Measurements from ENCODE around the gene LDLRAD4.

The LDLRAD4 gene

DNA sequence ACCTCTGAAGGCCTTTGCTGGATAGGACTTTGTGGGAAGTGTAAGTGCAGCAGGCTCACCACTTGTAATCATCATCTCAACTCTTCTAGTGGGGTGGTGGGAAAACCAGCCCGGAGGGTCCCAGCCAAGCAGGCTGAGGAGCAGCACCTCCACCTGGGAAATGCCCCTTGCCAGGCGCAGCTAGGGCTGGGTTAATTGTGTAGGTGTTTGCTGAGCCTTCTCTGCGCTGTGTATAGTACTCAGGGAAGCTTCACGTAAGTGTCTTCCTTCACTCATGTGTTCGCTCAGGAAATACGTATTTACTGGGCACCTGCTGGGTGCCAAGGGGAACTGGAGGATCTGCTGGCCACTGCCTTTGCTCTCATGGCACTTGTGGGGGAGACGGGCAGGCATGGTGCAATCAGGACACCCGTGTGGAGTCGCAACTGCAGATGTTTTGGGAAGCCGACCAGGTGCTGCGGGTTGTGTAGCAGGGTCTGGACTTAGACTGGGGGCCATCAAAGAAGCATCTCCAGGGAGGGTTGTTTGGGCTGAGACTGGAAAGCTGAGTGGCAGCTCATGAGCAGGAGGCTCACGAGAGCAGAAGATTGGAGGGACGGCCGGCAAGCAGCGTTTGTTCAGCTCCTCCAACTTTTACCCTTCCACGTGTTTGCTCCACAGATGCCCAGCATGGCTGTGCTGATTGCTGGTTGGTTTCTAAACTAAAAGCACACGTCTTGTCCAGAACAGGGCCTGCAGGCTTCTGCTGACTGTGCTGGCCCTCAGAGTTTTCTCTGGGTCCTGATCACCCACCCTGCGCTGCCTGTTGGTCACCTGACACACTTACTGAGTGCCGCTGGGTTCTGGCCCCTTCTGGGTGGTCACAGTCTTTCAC is 164.6 kb downstream of the LDLRAD4 start:
- no peaks in the 10 kb centered on the region for H3K27me3 Mint-ChIP-seq
- H3K4me3 Mint-ChIP-seq = peak overlapping the region; percentile 91
- H3K9me3 Mint-ChIP-seq = no peaks in the 10 kb centered on the region
- peaks cover 5% of the 10 kb centered on the region for H3K36me3 Mint-ChIP-seq
- peak overlapping the region; percentile 98 for H3K27ac Mint-ChIP-seq
- H3K4me1 Mint-ChIP-seq = peaks cover 74% of the 10 kb centered on the region

DNA sequence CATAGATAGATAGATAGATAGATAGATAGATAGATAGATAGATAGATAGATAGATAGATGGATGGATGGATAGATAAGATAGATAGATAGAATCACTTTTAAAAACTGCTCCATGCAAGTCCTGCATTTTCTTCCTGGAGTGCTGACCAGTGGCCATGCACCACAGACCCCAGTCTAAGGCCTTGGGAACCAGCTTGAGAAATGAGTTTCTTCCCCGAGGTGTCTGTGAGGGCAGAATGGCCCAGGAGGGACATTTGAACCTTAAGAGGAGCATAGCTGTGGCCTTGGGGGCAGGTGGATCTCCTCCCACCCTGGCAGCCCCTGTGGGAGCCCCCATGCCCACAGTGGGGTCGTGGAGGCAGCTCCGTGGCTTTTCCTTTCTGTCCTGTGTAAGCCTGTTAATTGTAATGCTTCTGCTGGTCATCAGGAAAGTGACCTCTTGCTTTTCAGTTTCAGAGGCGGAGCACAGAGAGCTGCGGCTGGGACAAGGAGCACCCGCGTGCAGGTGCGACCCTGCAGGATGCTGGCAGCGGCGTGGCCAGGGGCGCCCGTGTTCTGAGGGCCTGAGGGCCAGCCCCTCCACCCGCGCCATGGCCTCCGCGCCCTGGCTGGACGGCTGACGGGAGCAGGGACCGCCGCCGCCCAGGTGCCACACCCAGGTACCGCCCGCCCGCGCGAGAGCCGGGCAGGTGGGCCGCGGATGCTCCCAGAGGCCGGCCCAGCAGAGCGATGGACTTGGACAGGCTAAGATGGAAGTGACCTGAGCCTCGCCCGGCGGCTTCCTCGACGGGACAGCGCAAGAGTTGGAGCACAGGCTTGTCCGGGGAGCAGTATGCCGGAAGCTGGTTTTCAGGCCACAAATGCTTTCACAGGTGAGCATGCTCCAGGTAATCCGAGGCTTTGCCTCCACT is 168.6 kb downstream of the LDLRAD4 start:
- H3K4me3 Mint-ChIP-seq = no peak overlapping the region
- peaks cover 58% of the 10 kb centered on the region for H3K4me1 Mint-ChIP-seq
- peaks cover 10% of the 10 kb centered on the region for H3K36me3 Mint-ChIP-seq
- H3K27me3 Mint-ChIP-seq = no peaks in the 10 kb centered on the region
- no peak overlapping the region for H3K27ac Mint-ChIP-seq
- no peaks in the 10 kb centered on the region for H3K9me3 Mint-ChIP-seq

DNA sequence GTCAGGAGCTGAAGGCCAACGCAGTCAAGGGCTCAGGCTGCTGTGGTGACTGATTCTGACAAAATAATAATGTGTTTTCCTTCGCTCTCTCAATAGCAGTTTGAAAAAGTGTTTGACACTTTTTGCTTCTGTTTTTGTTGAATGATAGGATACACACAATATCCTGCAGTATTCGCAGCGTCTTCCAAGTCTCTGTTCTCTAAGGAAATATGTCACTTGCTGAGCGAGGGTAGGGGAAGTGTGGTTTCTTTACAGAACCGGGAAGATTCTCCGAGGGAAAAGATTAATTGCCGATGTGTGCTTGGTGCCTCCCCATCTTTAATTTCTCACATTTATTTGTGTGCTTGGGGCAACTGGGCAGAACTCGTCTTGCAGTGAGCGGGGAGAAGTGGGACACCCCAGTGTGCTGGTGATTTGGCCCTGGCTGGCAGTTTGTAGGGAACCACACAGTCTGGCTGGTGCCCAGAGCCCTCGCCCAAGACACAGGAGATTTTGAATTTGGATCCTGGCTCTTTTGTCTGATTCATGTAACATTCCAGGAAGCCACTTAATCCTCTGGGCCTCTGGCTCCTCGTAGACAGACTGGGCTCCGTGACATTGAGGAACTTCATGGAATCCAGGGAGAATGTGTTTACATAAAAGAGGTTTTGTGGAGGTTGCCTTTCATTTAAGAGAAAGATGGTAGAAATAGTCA is 169.4 kb downstream of the LDLRAD4 start:
- peaks cover 10% of the 10 kb centered on the region for H3K36me3 Mint-ChIP-seq
- no peaks in the 10 kb centered on the region for H3K27me3 Mint-ChIP-seq
- H3K9me3 Mint-ChIP-seq = no peaks in the 10 kb centered on the region
- peaks cover 56% of the 10 kb centered on the region for H3K4me1 Mint-ChIP-seq
- H3K27ac Mint-ChIP-seq = no peak overlapping the region
- H3K4me3 Mint-ChIP-seq = no peak overlapping the region

DNA sequence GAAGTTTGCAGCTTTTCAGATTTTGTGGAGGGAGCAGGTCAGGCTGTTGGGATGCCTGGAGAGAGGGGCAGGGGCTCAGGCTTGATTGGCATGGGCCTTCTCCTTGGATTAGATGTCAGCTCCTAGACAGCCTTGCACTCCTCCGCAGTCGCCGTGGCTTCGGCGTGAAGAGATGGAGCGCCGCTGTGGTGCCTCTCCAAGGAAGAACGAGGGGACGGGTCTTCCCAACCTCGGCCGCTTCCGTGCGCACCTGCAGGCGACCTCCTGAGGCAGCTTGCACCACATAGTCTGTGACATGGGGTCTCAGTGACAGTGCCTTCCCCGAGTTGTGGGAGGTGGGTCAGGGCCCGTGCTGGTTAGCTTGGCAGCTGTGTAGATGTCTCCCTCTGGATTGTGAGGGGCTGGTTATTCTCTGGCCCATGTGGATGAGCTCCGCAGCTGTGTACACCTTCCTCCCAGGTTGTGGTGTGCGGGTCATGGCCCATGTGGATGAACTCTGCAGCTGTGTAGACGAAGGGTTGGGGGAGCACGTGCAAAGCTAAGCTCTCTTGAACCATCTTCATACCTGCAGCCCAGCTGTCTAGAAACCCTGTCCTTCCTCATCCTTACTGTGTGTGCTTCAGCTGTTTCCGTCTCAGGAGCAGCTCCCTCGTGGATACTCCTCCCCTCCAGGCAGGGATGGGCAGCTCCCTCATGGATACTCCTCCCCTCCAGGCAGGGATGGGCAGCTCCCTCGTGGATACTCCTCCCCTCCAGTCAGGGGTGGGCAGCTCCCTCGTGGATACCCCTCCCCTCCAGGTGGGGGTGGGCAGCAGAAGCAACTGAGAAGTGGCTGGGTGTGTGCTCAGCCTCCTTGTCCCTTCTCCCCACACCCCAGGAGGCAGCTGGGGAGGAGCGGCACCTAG is 170.3 kb downstream of the LDLRAD4 start:
- H3K36me3 Mint-ChIP-seq = peaks cover 10% of the 10 kb centered on the region
- H3K27ac Mint-ChIP-seq = no peak overlapping the region
- no peaks in the 10 kb centered on the region for H3K9me3 Mint-ChIP-seq
- no peaks in the 10 kb centered on the region for H3K27me3 Mint-ChIP-seq
- H3K4me3 Mint-ChIP-seq = no peak overlapping the region
- H3K4me1 Mint-ChIP-seq = peaks cover 53% of the 10 kb centered on the region

DNA sequence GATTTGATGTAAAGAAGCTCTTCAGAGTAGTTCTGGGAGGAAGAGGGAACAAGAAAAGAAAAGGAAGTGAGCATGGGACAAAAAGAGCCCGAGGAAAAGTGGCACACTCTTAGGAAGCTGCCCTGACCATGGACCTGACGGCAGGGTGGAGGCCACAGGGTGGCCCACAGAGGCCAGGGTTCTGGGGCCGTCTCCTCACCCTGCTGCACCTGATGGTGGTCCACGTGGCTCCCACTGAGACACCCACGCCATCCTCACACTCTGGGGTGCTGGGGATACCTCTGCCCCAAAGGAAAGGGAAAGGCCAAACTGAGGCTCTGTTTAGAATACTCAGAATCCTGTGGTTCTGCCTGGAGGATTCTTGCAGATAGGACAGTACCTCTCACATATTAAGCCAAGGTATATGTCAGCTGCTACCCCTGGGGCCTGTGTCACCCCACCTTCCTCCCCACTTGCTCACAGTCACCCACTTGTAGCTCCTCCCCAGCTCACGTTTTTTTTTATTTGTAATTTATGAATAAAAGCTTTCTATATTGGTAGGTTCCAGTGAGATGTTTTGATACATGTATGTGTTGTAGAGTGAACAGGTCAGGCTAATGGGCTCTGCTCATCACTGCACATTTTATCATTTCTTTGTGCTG is 171.1 kb downstream of the LDLRAD4 start:
- Mint-ChIP-seq H3K27me3 (no peaks in the 10 kb centered on the region), H3K9me3 (no peaks in the 10 kb centered on the region), H3K4me1 (peaks cover 53% of the 10 kb centered on the region), H3K4me3 (no peak overlapping the region), H3K36me3 (peaks cover 13% of the 10 kb centered on the region), H3K27ac (no peak overlapping the region)

DNA sequence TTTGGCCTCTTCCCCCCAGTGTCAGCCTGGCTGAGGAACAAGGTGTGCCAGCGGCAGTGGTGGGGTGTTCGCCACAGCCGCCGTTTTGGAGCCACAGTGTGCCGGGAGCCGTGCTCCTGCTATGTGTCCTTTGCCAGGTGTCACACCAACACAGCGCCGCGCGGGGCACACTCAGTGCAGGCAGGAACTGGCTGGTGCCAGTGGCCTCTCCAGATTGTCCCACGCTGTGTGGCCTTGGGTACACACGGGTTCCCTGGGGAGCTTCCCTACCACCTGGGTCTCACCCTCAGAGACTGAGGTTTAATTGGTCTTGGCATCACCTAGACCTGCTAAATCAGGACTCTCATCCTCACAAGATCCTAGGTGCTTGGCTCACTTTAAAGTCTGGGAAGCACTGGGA is 171.6 kb downstream of the LDLRAD4 start:
- Mint-ChIP-seq H3K27me3 (no peaks in the 10 kb centered on the region), H3K4me1 (peaks cover 51% of the 10 kb centered on the region), H3K36me3 (peaks cover 13% of the 10 kb centered on the region), H3K27ac (no peak overlapping the region), H3K4me3 (no peak overlapping the region), H3K9me3 (no peaks in the 10 kb centered on the region)

DNA sequence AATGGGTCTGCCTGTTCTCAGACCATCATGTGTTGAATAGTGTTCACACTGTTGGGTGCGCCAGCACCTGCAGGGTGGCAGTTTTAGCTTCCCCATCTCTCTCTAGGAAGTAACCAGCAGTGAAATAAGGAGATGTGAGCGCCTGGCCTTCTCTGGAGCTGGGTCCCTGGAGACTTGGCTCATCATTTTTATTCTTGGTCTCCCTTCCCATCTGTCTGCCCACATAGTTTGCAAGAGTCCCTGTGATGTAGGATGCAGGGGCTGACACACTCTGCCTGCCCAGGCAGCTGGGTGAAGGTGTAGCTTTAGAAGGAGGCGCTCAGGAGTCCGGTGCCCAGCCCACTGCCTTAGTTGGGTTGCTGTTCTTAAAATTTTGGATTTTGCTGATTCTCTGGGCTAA is 172.2 kb downstream of the LDLRAD4 start:
- Mint-ChIP-seq H3K27me3 (no peaks in the 10 kb centered on the region), H3K4me1 (peaks cover 48% of the 10 kb centered on the region), H3K36me3 (peaks cover 13% of the 10 kb centered on the region), H3K27ac (no peak overlapping the region), H3K9me3 (no peaks in the 10 kb centered on the region), H3K4me3 (no peak overlapping the region)

DNA sequence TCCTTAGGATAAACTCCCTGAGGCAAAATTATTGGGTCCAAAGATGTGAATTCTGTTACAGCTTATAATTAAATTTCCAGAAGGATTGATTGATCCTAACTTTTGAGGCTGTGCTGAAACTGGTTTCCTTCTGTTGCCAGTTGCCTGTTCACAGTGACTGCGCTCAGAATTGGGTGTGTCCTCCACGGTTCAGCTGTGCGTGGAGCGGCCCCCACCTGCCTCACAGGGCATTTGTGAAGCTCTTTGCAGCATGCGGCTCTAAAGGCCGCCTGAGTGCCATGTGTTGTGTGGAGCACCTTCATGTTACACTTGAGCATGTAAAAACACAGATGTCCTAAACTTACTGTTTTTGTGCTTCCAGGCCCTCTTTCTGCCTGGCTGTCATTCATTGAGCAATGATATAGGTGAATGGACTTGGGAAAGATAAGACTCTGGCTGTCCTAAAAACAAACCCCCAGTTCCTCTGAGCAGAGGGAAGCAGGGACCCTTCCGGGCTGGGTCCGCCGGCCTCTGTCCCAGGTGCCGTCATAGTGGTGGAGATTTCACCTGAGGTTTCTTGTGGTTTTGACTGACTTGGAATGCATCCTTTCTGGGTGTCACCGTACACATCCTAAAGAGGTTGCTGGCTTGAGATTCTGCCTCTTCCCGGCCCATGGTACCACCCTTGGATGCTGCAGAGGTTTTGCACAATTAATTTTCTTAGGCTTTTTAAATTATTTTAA is 173.6 kb downstream of the LDLRAD4 start:
- no peaks in the 10 kb centered on the region for H3K27me3 Mint-ChIP-seq
- H3K4me1 Mint-ChIP-seq = peaks cover 44% of the 10 kb centered on the region
- H3K27ac Mint-ChIP-seq = no peak overlapping the region
- H3K36me3 Mint-ChIP-seq = peaks cover 13% of the 10 kb centered on the region
- H3K9me3 Mint-ChIP-seq = no peaks in the 10 kb centered on the region
- no peak overlapping the region for H3K4me3 Mint-ChIP-seq

DNA sequence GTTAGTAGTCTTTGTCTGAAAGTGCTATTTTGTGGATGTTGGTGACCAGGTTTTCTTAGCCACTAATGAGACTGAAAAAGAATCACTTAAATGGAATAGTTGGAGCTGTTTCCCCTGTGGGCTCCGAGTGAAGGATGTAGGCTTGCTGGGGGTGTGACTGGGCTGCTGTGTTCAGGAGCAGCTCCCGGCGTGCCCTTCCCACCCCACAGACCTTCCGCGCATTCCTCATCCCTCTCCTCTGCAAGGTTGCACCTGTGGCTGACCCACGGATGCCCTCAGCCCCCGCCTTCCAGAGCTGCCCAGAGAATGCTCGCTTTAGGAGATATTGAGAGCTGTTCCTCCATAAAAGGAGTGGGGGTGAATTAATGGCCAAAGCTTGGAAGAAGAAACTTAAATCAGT is 174.3 kb downstream of the LDLRAD4 start:
- H3K4me3 Mint-ChIP-seq = no peak overlapping the region
- no peaks in the 10 kb centered on the region for H3K9me3 Mint-ChIP-seq
- H3K4me1 Mint-ChIP-seq = peaks cover 42% of the 10 kb centered on the region

DNA sequence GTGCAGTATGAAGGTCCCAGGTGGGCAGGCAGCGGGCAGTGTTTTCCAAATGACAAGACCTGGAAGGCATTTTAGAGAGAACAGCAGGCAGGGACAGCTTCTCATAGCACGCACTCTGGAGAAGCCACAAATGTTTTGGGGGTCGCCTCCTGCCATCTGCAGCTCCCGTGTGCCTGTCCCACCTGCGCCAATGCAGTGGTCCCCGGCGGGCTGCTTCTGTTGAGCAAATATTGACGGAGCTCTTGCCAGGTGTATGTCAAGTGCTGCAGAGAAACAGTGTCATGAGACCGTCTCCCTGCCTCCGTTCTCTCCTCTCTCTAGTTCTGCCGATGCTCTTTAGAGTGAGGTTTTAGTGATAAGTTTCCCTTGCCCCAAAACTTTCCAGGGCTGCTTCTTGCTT is 174.8 kb downstream of the LDLRAD4 start:
- peaks cover 39% of the 10 kb centered on the region for H3K4me1 Mint-ChIP-seq
- peaks cover 7% of the 10 kb centered on the region for H3K36me3 Mint-ChIP-seq
- peak overlapping the region; percentile 5 for H3K27ac Mint-ChIP-seq
- no peak overlapping the region for H3K4me3 Mint-ChIP-seq
- H3K27me3 Mint-ChIP-seq = no peaks in the 10 kb centered on the region
- H3K9me3 Mint-ChIP-seq = no peaks in the 10 kb centered on the region

More for the DNA sequence above, 174.3 kb downstream of the LDLRAD4 start:
- Mint-ChIP-seq H3K36me3 (peaks cover 11% of the 10 kb centered on the region), H3K27me3 (no peaks in the 10 kb centered on the region), H3K27ac (no peak overlapping the region)

DNA sequence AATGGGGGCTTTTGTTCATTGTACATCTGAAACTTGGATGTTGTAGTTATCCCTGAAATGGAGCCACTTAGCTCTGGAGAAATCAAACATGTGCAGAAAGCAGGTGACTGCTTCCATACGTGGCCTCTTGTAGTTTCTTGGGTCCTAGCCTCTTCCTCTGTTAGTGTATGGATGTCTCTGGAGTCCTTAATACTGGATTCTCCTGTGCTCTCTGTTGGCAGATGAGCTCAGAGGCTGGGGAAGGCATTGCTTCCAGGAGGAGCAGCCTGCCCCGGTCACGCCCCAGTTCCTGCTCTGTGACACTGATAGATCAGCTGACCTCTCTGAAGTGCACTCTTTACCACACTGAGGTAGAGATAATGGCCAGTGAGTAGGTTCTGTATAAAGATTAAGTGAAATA is 176.2 kb downstream of the LDLRAD4 start:
- Mint-ChIP-seq H3K4me1 (peaks cover 38% of the 10 kb centered on the region), H3K27ac (no peak overlapping the region), H3K4me3 (no peak overlapping the region), H3K36me3 (peaks cover 7% of the 10 kb centered on the region), H3K27me3 (no peaks in the 10 kb centered on the region), H3K9me3 (no peaks in the 10 kb centered on the region)

DNA sequence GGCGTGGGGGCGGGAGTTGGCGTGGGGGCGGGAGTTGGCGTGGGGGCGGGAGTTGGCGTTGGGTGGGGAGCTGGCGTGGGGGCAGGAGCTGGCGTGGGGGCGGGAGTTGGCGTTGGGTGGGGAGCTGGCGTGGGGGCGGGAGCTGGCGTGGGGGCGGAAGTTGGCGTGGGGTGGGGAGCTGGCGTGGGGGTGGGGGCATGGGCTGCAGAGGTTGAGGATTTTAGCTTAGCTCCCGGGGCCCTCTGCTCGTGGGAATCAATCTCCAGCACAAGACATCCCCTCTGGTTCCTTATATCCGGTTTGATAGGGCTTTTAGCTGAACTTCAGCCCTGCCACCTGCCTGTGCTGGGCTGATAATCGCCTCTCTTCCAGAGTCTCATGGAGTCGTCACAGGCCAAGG is 177.0 kb downstream of the LDLRAD4 start:
- Mint-ChIP-seq H3K36me3 (peaks cover 8% of the 10 kb centered on the region), H3K9me3 (no peaks in the 10 kb centered on the region), H3K4me3 (no peak overlapping the region), H3K27ac (peak overlapping the region; percentile 17), H3K4me1 (peaks cover 40% of the 10 kb centered on the region), H3K27me3 (no peaks in the 10 kb centered on the region)

DNA sequence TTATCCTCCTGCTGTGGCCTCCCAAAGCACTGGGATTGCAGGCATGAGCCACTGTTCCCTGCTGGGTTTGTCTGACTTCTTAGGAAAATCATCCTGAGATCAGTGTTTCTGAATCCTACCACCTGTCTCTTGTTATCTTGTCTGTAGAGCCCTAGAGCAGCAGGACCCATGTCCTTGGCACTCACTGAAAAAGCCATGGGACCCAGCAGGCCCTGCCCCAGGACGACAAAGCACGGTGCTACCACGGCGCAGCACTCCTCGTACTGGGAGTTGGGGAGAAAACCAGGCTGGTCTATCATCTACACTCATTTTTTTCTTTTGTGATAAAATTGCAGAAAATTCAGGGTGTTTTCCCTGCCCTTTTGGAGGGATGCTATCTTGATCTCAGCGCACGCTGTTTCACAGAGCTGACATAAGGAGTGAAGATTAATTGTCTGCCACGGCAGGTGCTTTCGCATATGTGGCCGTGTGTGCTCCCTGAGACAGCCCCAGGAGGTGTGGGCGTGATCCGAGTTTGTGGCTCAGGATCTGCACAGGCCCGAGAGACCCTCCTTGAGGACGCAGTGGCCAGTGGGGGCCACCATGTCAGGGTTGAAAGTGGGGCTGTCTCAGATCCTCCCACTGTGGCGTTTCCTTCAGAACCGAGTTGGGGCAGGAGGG is 179.1 kb downstream of the LDLRAD4 start:
- H3K4me1 Mint-ChIP-seq = peaks cover 44% of the 10 kb centered on the region
- no peaks in the 10 kb centered on the region for H3K9me3 Mint-ChIP-seq
- no peak overlapping the region for H3K4me3 Mint-ChIP-seq

More for the DNA sequence above, 179.1 kb downstream of the LDLRAD4 start:
- Mint-ChIP-seq H3K36me3 (peaks cover 4% of the 10 kb centered on the region), H3K27me3 (no peaks in the 10 kb centered on the region), H3K27ac (no peak overlapping the region)
